ENCODE results near the gene ADAMTS6. TPM values are rescaled to one million over a fixed set of nuclear protein-coding genes. Genes with fewer than 3 reads are reported as not detected.

ADAMTS6 gene
- total and polyA plus RNA-seq, 2 of the 13 experiments (the other 11 are each of a cell fraction or from before 2014, with no cell fraction given) = 3.1 to 8.2 TPM

GRCh38 chr5:65197531-65198455, 283.9 kb downstream of the ADAMTS6 start (continued):
- TF ChIP-seq ZSCAN30 (CRISPR knock-in tag; IDR thresholded peaks at IDR 0.05) = no peak
- no peak for TF ChIP-seq ZNF883 (CRISPR knock-in tag; IDR thresholded peaks at IDR 0.05; ENCODE audit: not compliant biosample characterization)
- no peak for TF ChIP-seq MLLT10 (CRISPR knock-in tag; IDR thresholded peaks at IDR 0.05)
- no peak for TF ChIP-seq ETV5 (CRISPR knock-in tag; IDR thresholded peaks at IDR 0.05; ENCODE audit: borderline replicate concordance)
- no peak for TF ChIP-seq ZNF136 (CRISPR knock-in tag; IDR thresholded peaks at IDR 0.05; ENCODE audit: low read depth)
- no peak for TF ChIP-seq REPIN1 (CRISPR knock-in tag; IDR thresholded peaks at IDR 0.05; ENCODE audit: borderline replicate concordance, low read depth)
- TF ChIP-seq ZNF770 (CRISPR knock-in tag; IDR thresholded peaks at IDR 0.05) = no peak

GRCh38 chr5:65194871-65195270, 286.8 kb downstream of the ADAMTS6 start:
- Histone ChIP-seq H3K27ac (ENCODE audit: extremely low read length, insufficient read depth, low read length) (no peak overlapping the region), H3K4me1 (ENCODE audit: insufficient read depth, low read length) (no peaks in the 10 kb centered on the region), H3K36me3 (replicated peaks in 1 of 2; ENCODE audit: control insufficient read depth in 1 of 2, insufficient read depth in 2 of 2, low read length in 2 of 2) (no peaks in the 10 kb centered on the region), H3K4me2 (ENCODE audit: low read depth, low read length) (no peak overlapping the region), H4K20me1 (ENCODE audit: insufficient read depth, low read length) (no peaks in the 10 kb centered on the region), H3K27me3 (ENCODE audit: control insufficient read depth in 1 of 2, insufficient read depth in 2 of 2, low read length in 2 of 2) (no peaks in the 10 kb centered on the region), H3K9ac (ENCODE audit: insufficient read depth, low read depth, low read length) (no peak overlapping the region), H3K4me3 (replicated peaks in 1 of 3; ENCODE audit: insufficient read depth in 1 of 3, low read depth in 2 of 3, low read length in 3 of 3) (no peak overlapping the region), H2AFZ (ENCODE audit: low read length) (no peak overlapping the region), H3K9me3 (ENCODE audit: low read length) (no peaks in the 10 kb centered on the region), H3K79me2 (ENCODE audit: insufficient read depth, low read length) (no peaks in the 10 kb centered on the region)
- POLR2A ChIA-PET = no interaction called here
- intact Hi-C loops (cut with micrococcal nuclease; ENCODE audit: unreplicated experiment) (loop anchor here (5.0 kb wide), 1 partner anchor 257 kb away; no protein-coding TSS in a partner anchor), in situ Hi-C loops (cut with HindIII; ENCODE audit: extremely low pct_ligation_motif_present, low pct_unique_long_range_greater_than_20kb) (no loop called here)
- CTCF ChIA-PET (ENCODE audit: low intra/inter-chr PET ratio, low total read pairs) = no interaction called here
- no TSS peak for BruUV-seq (replicated peaks)
- ATAC-seq = no peak
- WGBS (ENCODE audit: low lambda C conversion rate) = 75% methylated on average over 2 of the region's 2 CpGs
- no peak for FAIRE-seq
- DNase-seq (ENCODE audit: low spot score) = no peak
- TF ChIP-seq SRSF4 (IDR thresholded peaks at IDR 0.05; ENCODE audit: low read depth, low read length, poor library complexity, severe bottlenecking) (no peak), HNRNPL (IDR thresholded peaks at IDR 0.05; ENCODE audit: low read depth, low read length) (no peak), ZNF841 (CRISPR knock-in tag; IDR thresholded peaks at IDR 0.05; ENCODE audit: borderline replicate concordance) (no peak), TBP (CRISPR knock-in tag; IDR thresholded peaks at IDR 0.05) (no peak), RBM39 (IDR thresholded peaks at IDR 0.05; ENCODE audit: low read depth, low read length, poor library complexity, severe bottlenecking) (no peak), ZNF777 (CRISPR knock-in tag; IDR thresholded peaks at IDR 0.05) (no peak), ZBTB8A (CRISPR knock-in tag; IDR thresholded peaks at IDR 0.05; ENCODE audit: borderline replicate concordance, low read depth) (no peak), ZNF10 (CRISPR knock-in tag; IDR thresholded peaks at IDR 0.05; ENCODE audit: borderline replicate concordance, low read depth) (no peak), RBFOX2 (IDR thresholded peaks at IDR 0.05; ENCODE audit: low read depth, low read length) (no peak), RARA (CRISPR knock-in tag; IDR thresholded peaks at IDR 0.05) (no peak), PHB2 (IDR thresholded peaks at IDR 0.05; ENCODE audit: partially characterized antibody) (no peak)
- TF ChIP-seq, protein P1, sequence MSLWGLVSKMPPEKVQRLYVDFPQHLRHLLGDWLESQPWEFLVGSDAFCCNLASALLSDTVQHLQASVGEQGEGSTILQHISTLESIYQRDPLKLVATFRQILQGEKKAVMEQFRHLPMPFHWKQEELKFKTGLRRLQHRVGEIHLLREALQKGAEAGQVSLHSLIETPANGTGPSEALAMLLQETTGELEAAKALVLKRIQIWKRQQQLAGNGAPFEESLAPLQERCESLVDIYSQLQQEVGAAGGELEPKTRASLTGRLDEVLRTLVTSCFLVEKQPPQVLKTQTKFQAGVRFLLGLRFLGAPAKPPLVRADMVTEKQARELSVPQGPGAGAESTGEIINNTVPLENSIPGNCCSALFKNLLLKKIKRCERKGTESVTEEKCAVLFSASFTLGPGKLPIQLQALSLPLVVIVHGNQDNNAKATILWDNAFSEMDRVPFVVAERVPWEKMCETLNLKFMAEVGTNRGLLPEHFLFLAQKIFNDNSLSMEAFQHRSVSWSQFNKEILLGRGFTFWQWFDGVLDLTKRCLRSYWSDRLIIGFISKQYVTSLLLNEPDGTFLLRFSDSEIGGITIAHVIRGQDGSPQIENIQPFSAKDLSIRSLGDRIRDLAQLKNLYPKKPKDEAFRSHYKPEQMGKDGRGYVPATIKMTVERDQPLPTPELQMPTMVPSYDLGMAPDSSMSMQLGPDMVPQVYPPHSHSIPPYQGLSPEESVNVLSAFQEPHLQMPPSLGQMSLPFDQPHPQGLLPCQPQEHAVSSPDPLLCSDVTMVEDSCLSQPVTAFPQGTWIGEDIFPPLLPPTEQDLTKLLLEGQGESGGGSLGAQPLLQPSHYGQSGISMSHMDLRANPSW (CRISPR knock-in tag; IDR thresholded peaks at IDR 0.05; ENCODE audit: borderline replicate concordance) = no peak
